T-helper 17 cell (primary cell): ENCODE measurements around the gene LNX1. TPM values are rescaled to one million over a fixed set of nuclear protein-coding genes. Genes with fewer than 3 reads are reported as not detected.

Experiments
- ATAC-seq: fragments of 150-1000 bp; cut with Tn5 transposase; 2 replicates; pipeline ENCODE4 v1.10.0; 2021; ENCODE audit warnings: mild to moderate bottlenecking, moderate library complexity
- DNase-seq, 3 donors: peaks; one replicate each; pipeline versions ENCODE4 v3.0.0 to v3.0.0-alpha.2; 2020 to 2021
- H3K9me3 ChIP-seq: one replicate; pipeline ENCODE4 v1.7.0; 2013; ENCODE audit warnings: low read length, mild to moderate bottlenecking; ENCODE audit not compliant: control insufficient read depth, poor library complexity, severe bottlenecking
- H3K27ac Mint-ChIP-seq: one replicate; pipeline ENCODE4 v1.8.0; 2022; ENCODE audit warnings: mild to moderate bottlenecking, moderate library complexity, mixed read lengths
- H3K27me3 Mint-ChIP-seq: one replicate; pipeline ENCODE4 v1.8.0; 2022; ENCODE audit warnings: mixed read lengths
- H3K36me3 Mint-ChIP-seq: one replicate; pipeline ENCODE4 v1.8.0; 2022; ENCODE audit warnings: low read depth, mixed read lengths
- H3K4me1 Mint-ChIP-seq: one replicate; pipeline ENCODE4 v1.8.0; 2022; ENCODE audit warnings: mild to moderate bottlenecking, mixed read lengths
- H3K4me3 Mint-ChIP-seq: one replicate; pipeline ENCODE4 v1.8.0; 2022; ENCODE audit warnings: mild to moderate bottlenecking, moderate library complexity, mixed read lengths
- total RNA-seq, 4 donors: library from RNA in 2 of 4; stranded (reverse) in 2 of 4; gene quantifications; one replicate each; pipeline ENCODE4 v1.2.3 and lab custom pipeline; 2022 to 2026

The LNX1 gene
- total RNA-seq, 2 donors from 2014 or later: not detected

- Mint-ChIP-seq H3K36me3 (no peaks in the 10 kb centered on the region), H3K4me1 (peaks cover 2% of the 10 kb centered on the region), H3K27me3 (peaks cover 25% of the 10 kb centered on the region), H3K27ac (no peak overlapping the region), H3K4me3 (no peak overlapping the region)
- no peak for ATAC-seq
- no peaks in the 10 kb centered on the region for H3K9me3 ChIP-seq
- DNase-seq: no peak
These were observed 81.0 kb downstream of the LNX1 start for GRCh38 chr4:53510321-53510720.

GRCh38 chr4:53508446-53508845, 82.8 kb downstream of the LNX1 start:
- ATAC-seq: no peak
- H3K4me3 Mint-ChIP-seq: no peak overlapping the region

GRCh38 chr4:53507671-53508286, 83.5 kb downstream of the LNX1 start:
- Mint-ChIP-seq H3K4me3 (no peak overlapping the region), H3K27ac (no peak overlapping the region), H3K4me1 (peaks cover 2% of the 10 kb centered on the region), H3K36me3 (peaks cover 2% of the 10 kb centered on the region), H3K27me3 (peaks cover 30% of the 10 kb centered on the region)
- no peaks in the 10 kb centered on the region for H3K9me3 ChIP-seq
- DNase-seq (no peak), ATAC-seq (no peak)

More at GRCh38 chr4:53508446-53508845, 82.8 kb downstream of the LNX1 start:
- Mint-ChIP-seq H3K4me1 (peaks cover 2% of the 10 kb centered on the region), H3K36me3 (peaks cover 2% of the 10 kb centered on the region), H3K27ac (no peak overlapping the region), H3K27me3 (peaks cover 30% of the 10 kb centered on the region)
- DNase-seq: no peak
- H3K9me3 ChIP-seq: no peaks in the 10 kb centered on the region

GRCh38 chr4:53507058-53507457, 84.2 kb downstream of the LNX1 start:
- DNase-seq (no peak), ATAC-seq (no peak)
- Mint-ChIP-seq H3K27ac (no peak overlapping the region), H3K36me3 (peaks cover 2% of the 10 kb centered on the region), H3K27me3 (peaks cover 30% of the 10 kb centered on the region), H3K4me1 (peaks cover 2% of the 10 kb centered on the region), H3K4me3 (no peak overlapping the region)
- H3K9me3 ChIP-seq: no peaks in the 10 kb centered on the region

- H3K9me3 ChIP-seq: no peaks in the 10 kb centered on the region
These were observed 85.3 kb downstream of the LNX1 start for GRCh38 chr4:53505947-53506346.

GRCh38 chr4:53502094-53502493, 89.2 kb downstream of the LNX1 start:
- H3K27ac Mint-ChIP-seq: no peak overlapping the region
- peaks cover 4% of the 10 kb centered on the region for H3K36me3 Mint-ChIP-seq

More at GRCh38 chr4:53505947-53506346, 85.3 kb downstream of the LNX1 start:
- no peak for DNase-seq
- no peak overlapping the region for H3K27ac Mint-ChIP-seq
- H3K4me1 Mint-ChIP-seq: peaks cover 2% of the 10 kb centered on the region
- ATAC-seq: no peak
- H3K36me3 Mint-ChIP-seq: peaks cover 2% of the 10 kb centered on the region
- H3K4me3 Mint-ChIP-seq: no peak overlapping the region
- H3K27me3 Mint-ChIP-seq: peaks cover 25% of the 10 kb centered on the region

GRCh38 chr4:53501561-53501960, 89.7 kb downstream of the LNX1 start:
- ATAC-seq: no peak
- no peaks in the 10 kb centered on the region for H3K9me3 ChIP-seq

More at GRCh38 chr4:53502094-53502493, 89.2 kb downstream of the LNX1 start:
- Mint-ChIP-seq H3K27me3 (peaks cover 16% of the 10 kb centered on the region), H3K4me3 (no peak overlapping the region), H3K4me1 (peaks cover 2% of the 10 kb centered on the region)
- DNase-seq (no peak), ATAC-seq (no peak)
- H3K9me3 ChIP-seq: no peaks in the 10 kb centered on the region

GRCh38 chr4:53500546-53500945, 90.7 kb downstream of the LNX1 start:
- DNase-seq: no peak
- H3K36me3 Mint-ChIP-seq: peaks cover 6% of the 10 kb centered on the region
- H3K27me3 Mint-ChIP-seq: peaks cover 18% of the 10 kb centered on the region
- H3K9me3 ChIP-seq: no peaks in the 10 kb centered on the region
- peaks cover under 1% of the 10 kb centered on the region for H3K4me1 Mint-ChIP-seq
- no peak for ATAC-seq
- H3K27ac Mint-ChIP-seq: no peak overlapping the region
- H3K4me3 Mint-ChIP-seq: no peak overlapping the region

More at GRCh38 chr4:53501561-53501960, 89.7 kb downstream of the LNX1 start:
- Mint-ChIP-seq H3K4me3 (no peak overlapping the region), H3K27me3 (peaks cover 20% of the 10 kb centered on the region), H3K27ac (no peak overlapping the region), H3K36me3 (peaks cover 6% of the 10 kb centered on the region), H3K4me1 (peaks cover 2% of the 10 kb centered on the region)
- no peak for DNase-seq

GRCh38 chr4:53499791-53500190, 91.5 kb downstream of the LNX1 start:
- peaks cover 6% of the 10 kb centered on the region for H3K36me3 Mint-ChIP-seq
- peaks cover 16% of the 10 kb centered on the region for H3K27me3 Mint-ChIP-seq
- no peak overlapping the region for H3K27ac Mint-ChIP-seq
- H3K9me3 ChIP-seq: no peaks in the 10 kb centered on the region
- H3K4me1 Mint-ChIP-seq: no peaks in the 10 kb centered on the region
- DNase-seq (no peak), ATAC-seq (no peak)
- H3K4me3 Mint-ChIP-seq: no peak overlapping the region

- no peaks in the 10 kb centered on the region for H3K9me3 ChIP-seq
- ATAC-seq: no peak
- no peaks in the 10 kb centered on the region for H3K4me1 Mint-ChIP-seq
- H3K4me3 Mint-ChIP-seq: no peak overlapping the region
- H3K36me3 Mint-ChIP-seq: peaks cover 4% of the 10 kb centered on the region
- no peak for DNase-seq
- H3K27ac Mint-ChIP-seq: no peak overlapping the region
- H3K27me3 Mint-ChIP-seq: peaks cover 16% of the 10 kb centered on the region
These were observed 92.6 kb downstream of the LNX1 start for GRCh38 chr4:53498706-53499105.

GRCh38 chr4:53497487-53498244, 93.6 kb downstream of the LNX1 start:
- Mint-ChIP-seq H3K4me3 (no peak overlapping the region), H3K36me3 (peaks cover 4% of the 10 kb centered on the region), H3K27ac (no peak overlapping the region), H3K27me3 (peaks cover 16% of the 10 kb centered on the region), H3K4me1 (no peaks in the 10 kb centered on the region)
- no peak for ATAC-seq
- no peaks in the 10 kb centered on the region for H3K9me3 ChIP-seq
- no peak for DNase-seq

GRCh38 chr4:53494851-53495250, 96.4 kb downstream of the LNX1 start:
- H3K9me3 ChIP-seq: no peaks in the 10 kb centered on the region
- Mint-ChIP-seq H3K36me3 (peaks cover 4% of the 10 kb centered on the region), H3K27me3 (peaks cover 23% of the 10 kb centered on the region), H3K27ac (no peak overlapping the region), H3K4me1 (no peaks in the 10 kb centered on the region), H3K4me3 (no peak overlapping the region)
- no peak for ATAC-seq
- no peak for DNase-seq

- H3K27me3 Mint-ChIP-seq: peaks cover 44% of the 10 kb centered on the region
- no peaks in the 10 kb centered on the region for H3K9me3 ChIP-seq
- no peak overlapping the region for H3K27ac Mint-ChIP-seq
- no peak for ATAC-seq
- no peaks in the 10 kb centered on the region for H3K4me1 Mint-ChIP-seq
- DNase-seq: no peak
- no peak overlapping the region for H3K4me3 Mint-ChIP-seq
- no peaks in the 10 kb centered on the region for H3K36me3 Mint-ChIP-seq
These were observed 100.2 kb downstream of the LNX1 start for GRCh38 chr4:53490965-53491622.
